Spinal cord (tissue), 10 donors: ENCODE results near the gene SETD1A. TPM values are rescaled to one million over a fixed set of nuclear protein-coding genes. Genes with fewer than 3 reads are reported as not detected.
A peak's percentile ranks its signal among the peaks of the same experiment; 100 is the strongest.

Source experiments
- DNase-seq, 6 donors: peaks; one replicate each; pipeline versions ENCODE4 v3.0.0 to v3.0.0-alpha.2; 2013 to 2015; ENCODE audit warnings: low spot score in 6 of 6, low read depth in 4 of 6
- H3K27ac ChIP-seq: one replicate; pipeline ENCODE4 v1.5.1; 2013; ENCODE audit warnings: low read depth, low read length, control low read depth
- H3K27me3 ChIP-seq: one replicate; pipeline ENCODE4 v1.6.1; 2013; ENCODE audit warnings: low read length; ENCODE audit not compliant: control insufficient read depth, insufficient read depth
- H3K36me3 ChIP-seq: one replicate; pipeline ENCODE4 v1.6.1; 2013; ENCODE audit warnings: low read length; ENCODE audit not compliant: control insufficient read depth, insufficient read depth
- H3K4me1 ChIP-seq: one replicate; pipeline ENCODE4 v1.6.1; 2013; ENCODE audit warnings: low read length; ENCODE audit not compliant: control insufficient read depth, insufficient read depth
- H3K4me3 ChIP-seq: one replicate; pipeline ENCODE4 v1.5.1; 2013; ENCODE audit warnings: low read depth, low read length, control low read depth
- H3K9me3 ChIP-seq: one replicate; pipeline ENCODE4 v1.6.1; 2013; ENCODE audit warnings: low read length; ENCODE audit not compliant: control insufficient read depth, insufficient read depth
- WGBS: methylation state at CpG from one replicate; pipeline ENCODE4 v1.1.5; 2013; ENCODE audit warnings: missing lambda C conversion rate; ENCODE audit not compliant: insufficient coverage; 5-methylcytosine and 5-hydroxymethylcytosine counted together
- polyA plus RNA-seq, 2 donors: library from polyadenylated mRNA; unstranded; fragments of 120-200 nt; gene quantifications; one replicate each; pipeline ENCODE4 v1.2.1, GENCODE V29; 2013; ENCODE audit not compliant: insufficient read length in 2 of 2
- total RNA-seq, 2 donors: library from RNA; depleted of rRNA in 1 of 2; stranded (reverse); fragments of 120-200 nt in 1 of 2; fragments of >200 nt in 1 of 2; gene quantifications; one replicate each; pipeline versions ENCODE4 v1.2.3 to v1.2.4, GENCODE V29; 2013 to 2014
- donor health status: healthy.

The SETD1A gene
- total and polyA plus RNA-seq, 4 donors, result 2.3 to 17.4 (median 10.8) TPM

DNA sequence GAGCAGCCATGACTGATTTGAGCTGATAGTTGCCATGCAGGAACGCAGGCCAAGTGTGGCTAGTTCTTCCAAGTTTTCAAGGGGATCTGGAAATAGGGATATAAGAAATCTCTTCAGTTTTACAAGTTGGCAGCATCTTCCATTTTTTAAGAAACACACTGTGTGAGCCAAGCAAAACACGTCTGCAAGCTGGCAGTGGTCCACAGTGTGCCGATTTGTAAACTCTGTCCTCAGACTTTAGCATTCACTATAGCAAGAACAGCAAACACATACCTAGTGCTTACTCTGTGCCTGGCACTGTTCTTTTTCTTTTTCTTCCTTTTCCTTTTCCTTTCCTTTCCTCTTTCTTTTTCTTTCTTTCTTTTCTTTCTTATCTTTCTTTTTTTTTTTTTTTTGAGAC, 5.8 kb upstream of the SETD1A start:
- H3K27ac ChIP-seq, result no peak overlapping the region
- DNase-seq, result peak in 1 of 6 donors; percentile 86
- H3K4me3 ChIP-seq, result no peak overlapping the region
- peaks cover 56% of the 10 kb centered on the region for H3K4me1 ChIP-seq
- no peaks in the 10 kb centered on the region for H3K27me3 ChIP-seq
- 47% methylated on average over 3 of the region's 3 CpGs for WGBS
- no peaks in the 10 kb centered on the region for H3K9me3 ChIP-seq
- peaks cover 24% of the 10 kb centered on the region for H3K36me3 ChIP-seq

DNA sequence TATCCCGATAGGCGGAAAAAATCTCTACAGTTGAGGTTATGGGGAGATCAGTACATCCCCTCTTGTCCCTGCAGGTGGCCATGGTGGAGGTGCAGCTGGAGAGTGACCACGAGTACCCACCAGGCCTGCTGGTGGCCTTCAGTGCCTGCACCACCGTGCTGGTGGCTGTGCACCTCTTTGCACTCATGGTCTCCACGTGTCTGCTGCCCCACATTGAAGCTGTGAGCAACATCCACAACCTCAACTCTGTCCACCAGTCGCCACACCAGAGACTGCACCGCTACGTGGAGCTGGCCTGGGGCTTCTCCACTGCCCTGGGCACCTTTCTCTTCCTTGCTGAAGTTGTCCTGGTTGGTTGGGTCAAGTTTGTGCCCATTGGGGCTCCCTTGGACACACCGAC, 4.4 kb upstream of the SETD1A start:
- Histone ChIP-seq H3K27me3 (no peaks in the 10 kb centered on the region), H3K4me1 (peaks cover 48% of the 10 kb centered on the region), H3K4me3 (no peak overlapping the region), H3K27ac (no peak overlapping the region), H3K9me3 (no peaks in the 10 kb centered on the region), H3K36me3 (peaks cover 14% of the 10 kb centered on the region)
- WGBS, result 82% methylated on average over 6 of the region's 9 CpGs
- no peak for DNase-seq

- H3K36me3 ChIP-seq, result peaks cover 14% of the 10 kb centered on the region
- H3K27ac ChIP-seq, result peak overlapping the region; percentile 57
Measured at GRCh38 chr16:30953511-30954124, 3.9 kb upstream of the SETD1A start.

GRCh38 chr16:30954993-30955392, 2.6 kb upstream of the SETD1A start:
- WGBS, result 91% methylated on average over 4 of the region's 8 CpGs
- no peaks in the 10 kb centered on the region for H3K27me3 ChIP-seq
- H3K9me3 ChIP-seq, result no peaks in the 10 kb centered on the region
- H3K27ac ChIP-seq, result no peak overlapping the region
- no peak for DNase-seq
- peaks cover 41% of the 10 kb centered on the region for H3K4me1 ChIP-seq
- no peak overlapping the region for H3K4me3 ChIP-seq
- peaks cover 23% of the 10 kb centered on the region for H3K36me3 ChIP-seq

More at GRCh38 chr16:30953511-30954124, 3.9 kb upstream of the SETD1A start:
- Histone ChIP-seq H3K4me1 (peaks cover 48% of the 10 kb centered on the region), H3K4me3 (no peak overlapping the region), H3K27me3 (no peaks in the 10 kb centered on the region), H3K9me3 (no peaks in the 10 kb centered on the region)
- peak in 4 of 6 donors; percentile 50 to 88 (median 74) for DNase-seq
- WGBS, result 27% methylated on average over 13 of the region's 15 CpGs

GRCh38 chr16:30956601-30957455, 726 bp upstream of the SETD1A start:
- Histone ChIP-seq H3K27ac (peak overlapping the region; percentile 99), H3K4me1 (peaks cover 27% of the 10 kb centered on the region), H3K27me3 (no peaks in the 10 kb centered on the region), H3K36me3 (peaks cover 37% of the 10 kb centered on the region), H3K9me3 (no peaks in the 10 kb centered on the region), H3K4me3 (peak overlapping the region; percentile 96)
- 30% methylated on average over 41 of the region's 42 CpGs for WGBS
- peak in 2 of 6 donors; percentile 58 to 93 for DNase-seq

DNA sequence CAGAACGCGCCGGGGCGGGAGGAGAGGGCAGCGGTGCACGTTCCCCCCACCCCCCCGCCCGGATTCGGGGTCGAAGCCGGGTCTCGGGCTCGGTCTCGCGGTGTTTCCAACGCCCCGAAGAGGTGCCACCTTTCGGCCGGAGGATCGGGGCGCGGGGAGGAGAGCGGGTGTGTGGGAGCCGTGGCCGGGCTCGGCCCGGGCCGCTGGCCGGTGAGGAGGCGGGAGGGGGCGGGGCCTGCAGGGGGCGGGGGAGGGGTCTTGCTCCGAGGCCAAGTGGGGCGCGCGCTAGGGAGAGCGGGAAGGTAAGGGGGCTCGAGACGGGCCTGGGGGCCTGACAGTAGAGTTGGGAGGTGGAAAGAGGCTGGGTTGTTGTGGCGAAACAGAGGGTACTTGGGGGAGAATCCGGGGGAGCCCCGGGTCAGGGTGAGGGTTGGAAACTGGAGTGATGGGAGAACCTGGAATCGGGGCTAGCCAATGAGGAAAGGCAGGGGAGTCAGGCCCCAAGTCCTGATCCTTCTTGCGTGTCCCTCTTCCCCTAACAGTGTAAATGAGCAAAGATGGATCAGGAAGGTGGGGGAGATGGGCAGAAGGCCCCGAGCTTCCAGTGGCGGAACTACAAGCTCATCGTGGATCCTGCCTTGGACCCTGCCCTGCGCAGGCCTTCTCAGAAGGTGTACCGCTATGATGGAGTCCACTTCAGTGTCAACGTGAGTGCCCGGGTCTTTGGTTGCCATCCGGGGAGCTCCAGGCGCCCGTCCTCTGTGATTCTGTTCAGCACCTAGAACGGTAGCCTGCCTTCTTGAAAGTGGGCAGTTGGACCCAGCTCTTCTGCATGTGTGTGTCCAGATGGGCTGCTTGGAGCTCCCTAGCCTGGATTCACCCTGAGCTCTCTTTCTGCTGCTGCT, 873 bp downstream of the SETD1A start:
- Histone ChIP-seq H3K27ac (no peak overlapping the region), H3K27me3 (no peaks in the 10 kb centered on the region), H3K4me1 (peaks cover 22% of the 10 kb centered on the region), H3K4me3 (peak overlapping the region; percentile 56), H3K36me3 (peaks cover 47% of the 10 kb centered on the region), H3K9me3 (no peaks in the 10 kb centered on the region)
- 21% methylated on average over 37 of the region's 55 CpGs for WGBS
- peak in 2 of 6 donors; percentile 48 to 76 for DNase-seq

DNA sequence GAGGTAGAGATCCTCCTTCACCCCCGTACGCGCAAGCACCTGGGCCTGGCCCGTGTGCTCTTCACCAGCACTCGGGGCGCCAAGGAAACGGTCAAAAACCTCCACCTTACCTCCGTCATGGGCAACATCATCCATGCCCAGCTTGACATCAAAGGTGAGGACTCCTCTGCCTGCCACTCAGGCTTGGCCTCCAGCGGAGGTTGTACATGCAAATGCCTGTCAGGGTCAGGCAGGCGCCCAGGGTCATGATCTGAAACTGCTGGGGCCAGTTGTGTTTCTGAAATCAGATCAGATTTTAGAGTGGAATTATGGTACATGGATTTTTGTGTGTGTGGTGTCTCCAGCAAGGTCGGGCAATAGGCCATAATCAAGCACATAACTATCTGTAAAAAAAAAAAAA, 3.8 kb downstream of the SETD1A start:
- 100% methylated on average over 7 of the region's 11 CpGs for WGBS
- H3K27me3 ChIP-seq, result no peaks in the 10 kb centered on the region

GRCh38 chr16:30963925-30964511, 6.5 kb downstream of the SETD1A start:
- Histone ChIP-seq H3K27me3 (no peaks in the 10 kb centered on the region), H3K4me1 (peaks cover under 1% of the 10 kb centered on the region), H3K4me3 (no peak overlapping the region), H3K9me3 (no peaks in the 10 kb centered on the region), H3K36me3 (peaks cover 93% of the 10 kb centered on the region), H3K27ac (no peak overlapping the region)
- no peak for DNase-seq
- 95% methylated on average over 14 of the region's 18 CpGs for WGBS

More for the DNA sequence above, 3.8 kb downstream of the SETD1A start:
- H3K4me3 ChIP-seq, result no peak overlapping the region
- no peaks in the 10 kb centered on the region for H3K9me3 ChIP-seq
- no peak for DNase-seq
- H3K27ac ChIP-seq, result no peak overlapping the region
- H3K4me1 ChIP-seq, result peaks cover 16% of the 10 kb centered on the region
- H3K36me3 ChIP-seq, result peaks cover 70% of the 10 kb centered on the region
